ENCODE data around the gene PSMC3.

The PSMC3 gene

DNA sequence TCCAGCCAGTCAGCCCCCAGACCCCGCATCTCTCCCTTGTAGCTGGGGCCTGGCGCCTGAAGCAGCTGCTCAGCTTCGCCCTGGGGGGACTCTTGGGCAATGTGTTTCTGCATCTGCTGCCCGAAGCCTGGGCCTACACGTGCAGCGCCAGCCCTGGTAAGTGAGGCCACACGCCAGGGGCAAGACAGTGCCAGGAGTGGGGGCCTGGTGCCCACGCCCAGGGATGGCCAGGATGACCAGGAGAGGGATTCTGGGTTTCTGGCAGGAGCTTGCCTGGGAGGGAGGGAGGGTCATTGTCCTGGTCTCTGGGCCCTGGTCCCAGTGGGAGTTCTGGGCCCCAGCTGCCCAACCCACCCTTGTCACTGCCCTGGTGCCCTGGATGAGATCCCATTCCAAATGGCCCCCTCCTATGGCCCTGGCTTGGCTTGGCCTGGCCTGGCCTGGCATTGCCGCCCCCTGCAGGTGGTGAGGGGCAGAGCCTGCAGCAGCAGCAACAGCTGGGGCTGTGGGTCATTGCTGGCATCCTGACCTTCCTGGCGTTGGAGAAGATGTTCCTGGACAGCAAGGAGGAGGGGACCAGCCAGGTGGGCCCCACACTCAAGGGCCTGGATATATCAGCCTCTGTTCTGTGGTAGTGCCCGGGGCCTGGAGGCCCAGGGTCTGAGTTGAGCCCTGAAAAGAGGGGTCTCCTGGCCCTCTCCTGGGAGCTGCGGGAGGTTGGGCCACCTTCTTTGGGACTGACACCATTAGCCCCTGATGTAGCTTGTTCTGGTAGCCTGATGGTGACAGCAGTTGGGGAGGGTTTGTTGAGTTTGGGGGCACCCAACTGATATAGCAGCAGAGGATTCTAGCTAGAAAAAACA, 14.1 kb downstream of the PSMC3 start:
- DNase-seq: peak; percentile 75 to 77

- no peak for DNase-seq
These were observed 15.6 kb downstream of the PSMC3 start for GRCh38 chr11:47410370-47411264.

- DNase-seq: no peak
These were observed 16.5 kb downstream of the PSMC3 start for GRCh38 chr11:47409440-47410369.

DNA sequence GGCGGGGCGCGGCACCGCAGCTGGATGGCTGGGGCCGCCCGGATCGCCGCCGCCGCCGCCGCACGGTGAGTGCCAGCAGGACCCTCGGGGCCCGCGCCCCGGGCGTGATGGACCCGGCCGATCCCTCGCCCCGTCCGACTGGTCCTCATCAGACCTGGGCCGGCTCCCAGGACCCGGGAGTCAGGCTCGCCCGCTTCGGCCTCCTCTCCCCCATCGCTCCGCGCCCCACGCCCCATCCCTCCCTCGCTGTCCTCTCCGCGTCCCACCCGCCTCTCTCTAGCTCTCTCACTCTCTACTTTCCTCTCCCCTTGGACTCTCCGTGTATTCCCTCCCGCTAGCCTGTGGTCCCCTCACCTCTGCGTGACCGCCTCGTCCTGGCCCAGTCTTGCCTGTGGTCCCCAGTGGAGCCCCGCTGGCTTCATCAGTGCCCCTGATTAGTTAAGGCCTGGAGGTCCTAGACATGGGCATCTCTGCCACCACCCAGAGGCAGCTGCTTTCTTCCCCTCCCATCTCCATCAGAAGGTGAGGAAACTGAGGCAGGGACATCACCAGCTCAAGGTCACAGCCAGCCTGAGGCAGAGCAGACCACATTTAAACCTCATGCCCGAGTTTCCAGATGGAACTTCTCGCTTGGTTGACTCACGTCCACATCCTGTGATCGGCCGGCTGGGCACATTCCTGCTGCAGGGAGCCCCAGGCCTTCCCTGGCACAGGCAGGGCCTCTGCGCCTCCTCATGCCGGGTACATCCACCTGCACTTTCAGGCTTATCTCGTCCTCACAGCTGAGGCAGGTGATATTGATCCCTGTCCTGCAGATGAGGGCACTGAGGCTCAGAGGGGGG, 17.4 kb downstream of the PSMC3 start:
- no peak for DNase-seq

DNA sequence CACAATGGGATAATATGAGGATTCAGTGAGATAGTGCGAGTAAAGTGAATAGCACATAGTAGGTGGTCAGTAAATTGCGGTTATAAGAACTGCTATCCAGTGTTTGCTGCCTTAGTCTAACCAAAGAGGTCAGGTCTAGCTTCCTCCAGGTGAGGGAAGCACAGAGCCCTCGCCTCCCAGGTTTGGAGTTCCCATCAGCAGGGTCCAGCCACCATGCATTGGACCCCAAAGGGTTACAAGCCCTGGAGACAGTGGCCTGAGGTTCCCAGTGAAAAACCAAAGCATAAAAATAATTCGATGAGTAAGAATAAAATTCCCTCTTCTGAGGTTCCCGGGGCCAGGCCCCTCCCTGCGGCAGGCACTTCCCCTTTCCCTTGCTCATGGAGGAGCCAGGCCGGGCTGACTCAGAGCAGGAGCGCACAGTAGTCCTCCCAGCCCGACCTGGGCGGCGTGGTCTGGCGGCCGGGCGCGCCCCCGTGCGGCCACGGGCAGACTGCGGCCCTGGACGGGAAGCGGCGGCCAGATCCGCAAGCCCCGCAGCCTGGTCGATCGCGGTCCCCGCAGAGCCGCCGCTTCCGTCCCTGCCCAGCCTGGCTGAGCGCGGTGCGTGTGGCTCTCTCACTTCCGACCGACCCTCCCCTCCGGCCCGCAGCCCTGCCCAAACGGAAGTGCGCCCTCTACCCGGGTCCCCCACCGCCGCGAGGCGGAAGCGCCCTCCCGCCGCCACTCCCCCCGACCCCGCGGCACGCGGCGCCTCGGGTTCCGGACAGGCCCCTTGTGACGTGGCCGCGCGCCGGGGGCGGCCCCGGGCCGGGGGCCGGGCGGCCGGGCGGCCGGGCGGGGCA, 18.3 kb downstream of the PSMC3 start, which contains the start of gene SLC39A13:
TSS of gene SLC39A13 (plus strand) at position 845 of the 845 bp plus-strand sequence. CDS start 1,505 bp downstream, outside the sequence.
- peak; percentile 95 to 98 for DNase-seq

- no peak for DNase-seq
These were observed 19.1 kb downstream of the PSMC3 start for GRCh38 chr11:47406896-47407745.

- no peak for DNase-seq
These were observed 22.7 kb downstream of the PSMC3 start for GRCh38 chr11:47403571-47403970.

- DNase-seq: no peak
These were observed 23.1 kb downstream of the PSMC3 start for GRCh38 chr11:47403135-47403534.

GRCh38 chr11:47400768-47401279, 25.4 kb downstream of the PSMC3 start:
- peak in 1 of 2 experiments; percentile 17 for DNase-seq

DNA sequence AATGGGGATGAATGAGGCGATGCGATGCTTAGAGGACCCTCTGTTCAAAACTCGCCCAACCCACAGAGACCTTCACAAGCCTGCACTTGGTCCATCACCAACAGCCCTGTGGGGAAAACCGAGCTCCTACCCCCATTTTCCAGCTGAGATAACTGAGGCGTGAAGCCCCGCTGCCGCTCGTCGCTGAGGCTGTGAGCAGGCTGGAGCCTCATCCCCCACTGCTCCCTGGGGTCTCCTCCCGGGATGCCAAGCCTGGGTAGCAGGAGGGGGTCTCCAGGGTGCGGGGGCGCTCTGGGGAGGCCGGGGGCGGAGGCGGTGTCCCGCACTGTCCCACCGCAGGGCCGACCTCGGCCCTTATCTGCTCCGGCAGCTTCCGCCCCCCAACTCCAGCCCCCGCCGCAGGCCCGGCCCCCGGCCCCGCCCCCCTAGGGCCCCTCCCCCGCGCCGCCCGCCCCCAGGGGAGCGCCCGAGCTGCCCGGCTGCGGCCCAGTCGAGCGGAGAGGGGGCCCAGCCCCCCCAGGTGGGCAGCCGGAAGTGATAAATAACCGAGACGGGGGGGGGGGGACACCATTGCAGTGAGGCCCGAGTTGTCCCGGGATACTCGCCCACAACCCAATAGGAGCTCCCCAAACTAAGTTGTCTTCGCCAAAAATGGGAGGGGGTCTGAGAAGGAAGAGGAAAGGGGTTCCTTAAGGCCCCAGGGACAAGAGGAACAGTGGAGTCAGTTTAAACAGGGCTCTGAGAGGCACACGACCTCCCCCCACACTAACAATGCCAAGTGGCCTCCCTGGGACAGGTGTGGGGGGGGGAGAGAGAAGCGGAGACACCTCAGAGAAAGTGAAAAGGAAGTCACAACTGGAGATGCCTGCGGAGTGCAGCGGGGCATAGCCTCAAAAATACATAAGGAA, 26.1 kb downstream of the PSMC3 start:
- peak; percentile 42 to 50 for DNase-seq

DNA sequence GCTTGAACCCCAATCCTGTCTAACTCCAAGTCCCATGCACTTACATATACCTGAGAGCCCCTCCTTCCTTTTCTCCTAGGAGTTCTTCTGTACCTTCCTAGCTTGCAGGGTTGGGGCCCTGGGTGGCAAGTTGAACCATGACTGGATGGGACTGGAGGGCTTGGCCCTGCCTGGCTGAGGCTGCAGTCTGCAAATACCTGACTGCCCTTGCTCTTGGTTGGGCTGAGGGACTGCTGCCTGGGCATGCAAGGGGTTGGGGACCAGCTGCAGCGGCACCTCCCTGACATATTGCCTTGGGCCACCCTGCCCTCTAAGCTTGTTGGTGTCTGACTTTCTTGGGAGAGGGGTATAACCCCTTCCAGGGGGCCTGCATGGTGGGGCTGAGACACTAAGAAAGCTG, 27.7 kb downstream of the PSMC3 start:
- DNase-seq: peak in 1 of 2 experiments; percentile 17

- DNase-seq: peak in 1 of 2 experiments; percentile 17
These were observed 28.2 kb downstream of the PSMC3 start for GRCh38 chr11:47398011-47398410.

- DNase-seq: no peak
These were observed 30.3 kb downstream of the PSMC3 start for GRCh38 chr11:47396049-47396320.

- DNase-seq: peak in 1 of 2 experiments; percentile 34
These were observed 30.8 kb downstream of the PSMC3 start for GRCh38 chr11:47395223-47396048.

DNA sequence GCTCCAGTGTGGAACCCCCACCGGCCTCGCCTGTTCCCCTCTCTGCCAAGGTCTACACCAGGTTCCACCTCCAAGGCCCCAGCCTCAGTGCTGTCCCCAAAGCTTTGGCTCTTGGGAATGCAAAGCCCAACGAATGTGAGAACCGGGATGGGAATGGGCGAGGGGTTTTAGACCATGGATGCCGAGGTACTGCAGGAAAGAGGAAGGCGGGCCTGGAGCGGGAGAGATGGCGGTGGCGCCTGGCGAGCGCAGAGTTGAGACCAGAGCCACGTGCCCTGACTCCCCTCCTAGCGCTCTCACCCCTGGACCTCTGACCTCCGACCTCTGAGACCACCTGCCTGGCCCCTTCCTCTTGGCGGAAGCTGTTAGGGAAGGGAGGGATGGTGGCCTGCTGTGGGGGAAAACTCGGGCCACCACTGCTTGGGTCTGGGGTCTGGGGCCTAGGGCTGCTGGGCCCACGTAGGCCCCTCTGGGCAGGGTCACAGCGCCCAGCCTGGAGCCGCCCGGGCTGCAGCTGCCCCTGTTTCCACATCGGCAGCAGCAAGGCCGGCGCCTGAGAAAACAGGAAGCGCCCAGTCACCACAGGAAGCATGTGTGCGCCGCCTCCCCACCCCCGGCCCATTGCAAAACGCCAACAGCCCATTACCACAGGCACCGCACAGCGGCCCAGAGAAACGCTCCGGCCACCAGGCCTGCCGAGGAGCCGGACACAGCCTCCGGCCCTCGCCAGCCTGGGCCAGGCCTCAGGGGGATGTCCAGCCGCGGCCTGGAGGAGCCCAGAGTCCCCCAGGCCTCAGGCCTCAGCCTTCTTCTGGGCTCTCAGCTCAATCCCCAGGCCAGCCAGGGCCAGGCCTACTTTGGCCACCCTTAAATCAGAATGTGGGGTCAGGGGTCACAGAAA, 31.7 kb downstream of the PSMC3 start:
- DNase-seq: peak; percentile 70 to 77

DNA sequence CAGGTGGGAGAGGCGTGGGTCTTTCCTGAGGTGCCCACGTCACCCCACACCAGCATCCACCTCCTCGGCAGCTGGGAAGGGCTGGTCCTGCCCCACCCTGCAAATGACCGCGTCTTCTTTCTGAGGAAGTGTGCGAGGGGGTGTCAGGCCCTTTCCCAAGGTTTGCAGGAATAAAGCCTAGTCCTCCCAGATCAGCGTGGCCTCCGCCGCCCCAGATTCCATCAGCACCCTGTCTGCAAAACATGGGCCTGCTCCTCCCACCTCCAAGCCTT, 32.3 kb downstream of the PSMC3 start:
- no peak for DNase-seq

Data from activated T-cell treated with anti-CD3 and anti-CD28 coated beads, Interleukin-2, amount 50 U/mL, for 48 hours (primary cell).